ENCODE results near the gene SYNE4.

DNA sequence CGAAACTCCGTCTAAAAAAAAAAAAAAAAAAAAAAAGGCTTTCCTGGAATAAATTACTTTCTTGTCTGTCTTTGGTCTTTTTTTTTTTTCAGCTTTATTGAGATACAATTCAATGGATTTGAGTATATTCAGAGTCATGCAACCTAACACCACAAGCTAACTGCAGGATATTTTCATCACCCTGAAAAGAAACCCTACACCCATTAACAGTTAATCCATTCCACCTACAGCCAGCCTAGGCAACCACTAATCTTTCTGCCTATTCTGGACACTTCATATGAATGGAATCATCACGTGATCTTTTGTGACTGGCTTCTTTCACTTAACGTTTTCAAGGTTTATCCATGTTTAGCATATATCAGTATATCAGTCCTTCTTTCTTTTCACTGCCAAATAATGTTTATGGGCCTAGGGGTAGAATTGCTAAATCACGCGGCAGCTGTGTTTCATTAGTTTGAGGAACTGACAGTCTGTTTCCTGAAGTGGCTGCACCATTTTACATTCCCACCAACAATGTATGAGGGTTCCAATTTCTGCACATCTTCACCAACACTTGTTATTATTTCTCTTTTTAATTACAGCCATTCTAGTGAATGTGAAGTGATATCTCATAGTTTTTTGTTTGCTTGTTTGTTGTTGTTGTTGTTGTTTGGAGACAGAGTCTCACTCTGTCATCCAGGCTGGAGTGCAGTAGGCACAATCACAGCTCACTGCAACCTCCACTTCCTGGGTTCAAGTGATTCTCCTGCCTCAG lies 52.6 kb downstream of the SYNE4 start:
- TF ChIP-seq RAD21 (IDR thresholded peaks at IDR 0.05; ENCODE audit: low read depth) (no peak), EP300 (IDR thresholded peaks at IDR 0.05; ENCODE audit: borderline replicate concordance) (no peak), YY1 (IDR thresholded peaks at IDR 0.05; ENCODE audit: low read depth) (no peak), CEBPB (IDR thresholded peaks at IDR 0.05) (no peak), NFIC (IDR thresholded peaks at IDR 0.05) (no peak), CREB1 (IDR thresholded peaks at IDR 0.05; ENCODE audit: low read depth) (no peak), ZBTB7A (IDR thresholded peaks at IDR 0.05; ENCODE audit: low read depth) (no peak), TAF1 (IDR thresholded peaks at IDR 0.05; ENCODE audit: low read depth) (no peak), TEAD4 (IDR thresholded peaks at IDR 0.05) (no peak), FOXM1 (IDR thresholded peaks at IDR 0.05; ENCODE audit: borderline replicate concordance, low read depth) (no peak)
- TF ChIP-seq, protein P1, sequence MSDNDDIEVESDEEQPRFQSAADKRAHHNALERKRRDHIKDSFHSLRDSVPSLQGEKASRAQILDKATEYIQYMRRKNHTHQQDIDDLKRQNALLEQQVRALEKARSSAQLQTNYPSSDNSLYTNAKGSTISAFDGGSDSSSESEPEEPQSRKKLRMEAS (IDR thresholded peaks at IDR 0.05), result no peak
- TF ChIP-seq, protein P2, sequence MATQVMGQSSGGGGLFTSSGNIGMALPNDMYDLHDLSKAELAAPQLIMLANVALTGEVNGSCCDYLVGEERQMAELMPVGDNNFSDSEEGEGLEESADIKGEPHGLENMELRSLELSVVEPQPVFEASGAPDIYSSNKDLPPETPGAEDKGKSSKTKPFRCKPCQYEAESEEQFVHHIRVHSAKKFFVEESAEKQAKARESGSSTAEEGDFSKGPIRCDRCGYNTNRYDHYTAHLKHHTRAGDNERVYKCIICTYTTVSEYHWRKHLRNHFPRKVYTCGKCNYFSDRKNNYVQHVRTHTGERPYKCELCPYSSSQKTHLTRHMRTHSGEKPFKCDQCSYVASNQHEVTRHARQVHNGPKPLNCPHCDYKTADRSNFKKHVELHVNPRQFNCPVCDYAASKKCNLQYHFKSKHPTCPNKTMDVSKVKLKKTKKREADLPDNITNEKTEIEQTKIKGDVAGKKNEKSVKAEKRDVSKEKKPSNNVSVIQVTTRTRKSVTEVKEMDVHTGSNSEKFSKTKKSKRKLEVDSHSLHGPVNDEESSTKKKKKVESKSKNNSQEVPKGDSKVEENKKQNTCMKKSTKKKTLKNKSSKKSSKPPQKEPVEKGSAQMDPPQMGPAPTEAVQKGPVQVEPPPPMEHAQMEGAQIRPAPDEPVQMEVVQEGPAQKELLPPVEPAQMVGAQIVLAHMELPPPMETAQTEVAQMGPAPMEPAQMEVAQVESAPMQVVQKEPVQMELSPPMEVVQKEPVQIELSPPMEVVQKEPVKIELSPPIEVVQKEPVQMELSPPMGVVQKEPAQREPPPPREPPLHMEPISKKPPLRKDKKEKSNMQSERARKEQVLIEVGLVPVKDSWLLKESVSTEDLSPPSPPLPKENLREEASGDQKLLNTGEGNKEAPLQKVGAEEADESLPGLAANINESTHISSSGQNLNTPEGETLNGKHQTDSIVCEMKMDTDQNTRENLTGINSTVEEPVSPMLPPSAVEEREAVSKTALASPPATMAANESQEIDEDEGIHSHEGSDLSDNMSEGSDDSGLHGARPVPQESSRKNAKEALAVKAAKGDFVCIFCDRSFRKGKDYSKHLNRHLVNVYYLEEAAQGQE (IDR thresholded peaks at IDR 0.05; ENCODE audit: low read depth), result no peak
- TF ChIP-seq, protein P3, sequence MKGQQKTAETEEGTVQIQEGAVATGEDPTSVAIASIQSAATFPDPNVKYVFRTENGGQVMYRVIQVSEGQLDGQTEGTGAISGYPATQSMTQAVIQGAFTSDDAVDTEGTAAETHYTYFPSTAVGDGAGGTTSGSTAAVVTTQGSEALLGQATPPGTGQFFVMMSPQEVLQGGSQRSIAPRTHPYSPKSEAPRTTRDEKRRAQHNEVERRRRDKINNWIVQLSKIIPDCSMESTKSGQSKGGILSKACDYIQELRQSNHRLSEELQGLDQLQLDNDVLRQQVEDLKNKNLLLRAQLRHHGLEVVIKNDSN (IDR thresholded peaks at IDR 0.05), result no peak

Measured in Ishikawa (cell line).